Loucy (cell line): Measurements from ENCODE around the gene NPSR1.

Experiments used
- CTCF ChIP-seq: fragments of 200-600 bp; sonication (generic); conservative IDR thresholded peaks from 2 replicates; pipeline ENCODE4 v1.5.1; 2014; ENCODE audit warnings: mild to moderate bottlenecking, antibody characterized with exemption, low read length
- EZH2phosphoT487 ChIP-seq: fragments of 200-600 bp; IDR thresholded peaks from 2 replicates; pipeline ENCODE4 v1.6.1; 2018; ENCODE audit warnings: antibody characterized with exemption, mild to moderate bottlenecking, moderate library complexity, borderline replicate concordance

GRCh38 chr7:34740840-34741239 is 82.8 kb downstream of the NPSR1 start:
- TF ChIP-seq CTCF (no peak), EZH2phosphoT487 (no peak)
